ENCODE measurements around the gene C10orf71.

C10orf71 gene

DNA sequence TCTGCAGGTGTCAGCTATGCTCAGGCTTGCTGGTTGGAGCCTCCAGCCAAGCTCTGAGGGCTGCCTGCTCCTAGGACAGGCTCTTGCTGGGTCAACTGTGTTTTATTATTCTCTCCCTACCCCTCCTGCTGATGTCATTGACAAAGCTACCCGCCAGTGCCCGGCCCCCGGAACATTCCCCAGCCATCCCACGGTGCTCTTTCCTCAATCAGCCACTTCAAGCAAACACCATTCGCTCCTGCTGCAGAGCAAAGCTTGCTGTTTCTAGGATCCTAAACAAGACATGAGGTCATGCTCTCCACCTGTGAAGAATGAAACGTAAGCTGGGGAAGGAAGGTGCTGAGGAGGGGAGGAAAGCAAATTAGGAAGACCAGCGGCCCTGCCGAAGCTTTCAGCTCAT is 2.1 kb upstream of the C10orf71 start:
- DNase-seq, result no peak

DNA sequence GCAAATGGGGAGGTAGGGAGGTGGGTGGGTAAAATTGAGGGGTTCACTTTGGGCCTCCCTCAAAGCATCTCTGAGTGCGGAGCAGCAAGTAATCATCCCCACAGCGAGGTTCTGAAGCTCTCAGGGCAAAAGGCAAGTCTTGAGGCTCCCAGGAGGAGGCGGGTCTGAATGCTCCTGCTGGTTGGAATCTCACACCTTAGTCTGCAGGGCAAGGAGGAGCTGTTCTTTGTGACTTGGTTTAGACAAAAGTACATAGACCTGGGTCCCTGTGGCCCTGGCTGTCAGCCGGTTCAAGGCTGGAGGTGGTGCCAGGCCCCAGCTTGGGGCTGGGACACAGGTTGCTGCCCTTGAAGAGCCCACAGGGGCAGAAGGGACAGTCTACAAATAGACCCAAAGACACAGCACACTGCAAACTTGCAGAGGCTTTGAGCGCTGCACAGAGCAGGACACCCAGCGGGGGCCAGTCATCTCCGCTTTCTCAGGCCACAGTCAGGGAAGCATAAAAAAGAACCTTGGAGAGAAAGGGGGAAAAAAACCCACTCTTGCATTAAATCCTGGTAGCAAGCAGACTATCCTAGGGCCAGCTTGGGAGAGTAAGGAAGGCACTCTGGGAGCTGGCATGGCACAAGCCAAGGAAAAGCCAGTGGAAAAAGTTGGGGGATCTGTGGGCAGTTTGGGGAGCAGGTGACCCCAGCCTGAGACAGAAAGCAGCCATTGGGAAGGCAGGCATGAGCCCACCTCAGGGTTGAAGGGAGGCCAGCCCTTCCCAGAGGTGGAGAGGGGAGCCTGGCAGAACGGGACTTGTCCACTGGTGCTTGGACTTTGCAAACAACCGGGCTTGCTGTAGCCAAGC is 926 bp upstream of the C10orf71 start:
- DNase-seq, result no peak

DNA sequence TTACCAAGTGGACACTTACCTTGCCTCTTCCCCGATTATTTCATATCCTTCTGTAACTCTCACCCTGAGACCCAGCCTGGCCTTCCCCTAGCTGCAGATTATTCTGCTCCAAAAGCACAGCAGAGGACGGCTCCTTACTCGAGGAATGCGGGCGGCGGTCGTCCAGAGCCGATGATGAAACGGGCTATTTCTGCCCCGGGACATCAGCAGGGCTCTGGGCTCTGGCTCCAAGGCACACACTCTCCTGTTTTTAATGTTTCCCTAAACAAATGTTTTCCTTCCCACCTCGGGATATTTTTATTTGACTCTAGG is 343 bp upstream of the C10orf71 start:
- no peak for DNase-seq

DNA sequence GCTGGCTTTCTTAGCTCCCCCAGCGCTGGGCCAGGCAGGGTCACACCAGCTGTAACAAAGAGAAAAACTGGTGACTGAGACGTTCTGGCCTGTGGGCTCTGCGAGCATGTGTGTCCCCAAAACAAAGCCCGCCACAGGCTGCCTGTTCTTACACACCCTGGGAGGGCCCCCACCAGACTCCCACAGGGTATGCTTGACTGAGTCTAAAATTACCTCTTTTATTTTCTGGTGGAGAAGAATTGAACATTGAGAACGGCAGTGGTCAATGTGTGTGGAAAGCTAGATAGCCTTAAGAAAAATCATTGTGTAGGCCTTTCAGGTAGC is 808 bp downstream of the C10orf71 start:
- no peak for DNase-seq

DNA sequence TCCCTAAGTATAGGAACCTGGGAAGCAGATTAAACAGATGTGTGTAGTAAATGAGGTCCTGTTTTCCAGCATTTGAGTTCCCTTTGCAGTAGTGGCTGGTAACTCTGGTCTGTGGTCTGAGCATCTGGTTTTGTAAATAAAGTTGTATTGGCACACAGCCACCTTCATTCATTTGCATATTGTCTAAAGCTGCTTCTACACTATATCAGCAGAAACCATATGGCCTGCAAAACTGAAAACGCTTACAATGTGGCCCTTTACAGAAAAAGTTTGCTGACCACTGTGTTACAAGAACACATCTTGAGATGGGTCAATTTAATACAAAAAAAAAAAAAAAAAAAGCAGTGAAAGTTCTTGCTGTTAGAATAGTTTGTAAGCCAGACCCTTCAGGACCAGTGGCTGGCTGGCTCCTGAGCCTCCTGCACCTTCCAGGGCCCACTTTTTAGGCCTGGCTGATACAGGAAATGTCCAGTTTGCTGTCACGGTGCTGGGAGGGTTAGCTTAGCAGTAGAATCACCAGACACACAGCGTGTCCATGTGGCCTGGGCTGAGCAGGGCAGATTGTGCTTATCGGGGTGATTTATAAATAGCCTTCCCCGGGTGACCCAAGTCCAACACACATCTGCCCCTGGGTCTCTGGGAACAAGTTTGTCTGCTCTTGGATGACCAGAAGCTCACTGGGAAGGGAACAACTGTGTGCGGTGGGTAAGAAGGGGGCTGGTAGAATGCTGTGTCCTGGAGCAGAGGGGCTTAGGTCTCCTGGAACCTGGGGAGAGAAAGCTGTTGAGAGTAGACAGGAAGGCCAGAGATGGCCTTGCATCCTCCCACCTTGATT is 1.4 kb downstream of the C10orf71 start:
- no peak for DNase-seq

DNA sequence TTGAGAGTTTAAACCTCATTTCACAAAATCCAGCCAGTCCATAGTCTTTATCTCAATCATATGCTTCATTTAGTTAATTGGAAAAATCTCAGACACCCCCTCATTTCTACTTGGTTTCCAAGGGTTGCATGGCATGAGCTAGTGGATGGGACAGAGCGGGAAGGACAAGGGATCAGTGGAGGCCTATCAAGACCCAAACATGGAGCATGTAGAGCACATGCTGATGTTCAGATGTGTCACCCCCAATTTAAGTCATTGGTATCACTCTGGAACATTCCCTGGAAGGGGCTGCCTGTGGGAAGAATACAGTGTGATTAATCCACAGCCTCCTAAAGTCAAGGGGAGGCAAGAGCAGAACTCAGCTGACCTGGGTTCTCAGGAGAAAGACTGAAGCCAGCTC is 2.3 kb downstream of the C10orf71 start:
- DNase-seq, result no peak

DNA sequence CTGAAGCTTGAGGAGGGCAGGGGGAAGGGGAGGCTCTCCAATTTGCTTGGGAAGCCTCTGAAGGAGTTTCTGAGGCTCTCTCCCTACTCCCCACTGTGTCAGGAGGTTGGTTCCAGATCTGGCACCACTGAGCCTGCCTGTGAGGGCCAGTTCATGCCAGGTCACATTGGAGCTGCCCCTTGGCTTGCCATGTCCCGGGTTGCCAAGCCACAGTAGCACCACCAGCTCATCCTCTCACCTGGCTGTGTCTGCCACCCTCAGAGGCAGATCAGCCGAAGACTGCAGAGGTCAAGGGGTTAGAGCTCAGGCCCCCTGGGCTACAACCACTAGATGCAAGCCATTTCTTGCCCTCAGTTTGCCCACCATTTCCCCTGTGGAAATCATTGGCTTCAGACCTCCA is 3.1 kb downstream of the C10orf71 start:
- no peak for DNase-seq

DNA sequence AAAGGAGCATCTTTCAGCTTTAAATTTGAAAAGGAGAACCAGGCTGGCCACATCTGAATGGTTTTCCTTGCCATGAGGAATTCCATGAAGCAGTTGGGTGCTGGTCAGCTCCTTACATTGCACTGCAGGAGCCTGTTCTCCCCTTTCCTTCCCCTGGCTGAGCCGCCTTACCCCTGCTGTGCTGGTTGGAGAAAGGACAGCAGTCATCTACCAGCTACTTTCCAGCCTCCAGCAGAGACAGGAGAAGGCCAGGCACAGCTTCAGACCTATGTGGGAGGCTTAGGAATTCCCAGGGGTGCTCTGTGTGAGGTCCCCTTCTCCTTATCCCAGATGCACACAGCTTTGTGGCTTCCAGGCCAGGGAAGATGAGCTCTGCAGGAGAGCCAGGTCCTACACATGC is 4.7 kb downstream of the C10orf71 start:
- no peak for DNase-seq

DNA sequence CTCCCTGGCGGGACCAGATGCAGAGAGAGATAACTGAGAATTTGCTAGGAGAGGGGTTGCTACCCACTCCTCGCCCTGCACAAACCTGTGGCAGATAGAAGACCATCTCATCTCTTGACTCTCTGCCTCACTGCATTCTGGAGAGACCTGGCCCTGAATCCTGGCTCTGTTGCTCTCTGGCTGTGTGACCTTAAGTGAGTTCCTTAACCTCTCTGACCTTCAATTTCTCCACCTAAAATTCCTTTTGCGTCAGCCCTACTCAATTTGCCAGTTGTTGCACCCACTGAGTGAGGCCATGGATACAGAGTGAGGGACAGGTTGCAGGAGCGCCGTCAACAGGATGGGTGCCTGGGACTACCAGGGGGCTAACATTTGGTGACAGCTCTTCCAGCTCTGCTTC is 5.2 kb downstream of the C10orf71 start:
- no peak for DNase-seq

DNA sequence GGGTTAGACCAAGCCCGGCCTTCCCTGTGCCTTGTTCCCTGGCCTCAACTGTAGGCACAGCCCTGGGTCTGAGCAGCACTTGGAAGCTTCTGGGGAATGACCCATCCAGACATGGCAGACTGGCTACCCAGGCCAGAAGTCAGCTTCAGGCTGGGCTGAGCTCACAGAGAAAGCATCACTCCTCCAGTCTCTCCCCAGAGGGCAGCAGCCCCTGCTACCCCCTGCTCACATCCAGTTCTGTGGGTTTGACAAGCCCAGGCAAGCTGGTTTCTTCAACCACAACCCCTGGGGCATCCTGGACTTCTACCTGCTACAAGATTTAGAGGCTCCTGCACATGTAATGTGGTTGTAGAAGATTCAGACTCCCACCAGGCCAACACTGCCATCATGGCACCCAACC is 9.0 kb downstream of the C10orf71 start:
- no peak for DNase-seq

DNA sequence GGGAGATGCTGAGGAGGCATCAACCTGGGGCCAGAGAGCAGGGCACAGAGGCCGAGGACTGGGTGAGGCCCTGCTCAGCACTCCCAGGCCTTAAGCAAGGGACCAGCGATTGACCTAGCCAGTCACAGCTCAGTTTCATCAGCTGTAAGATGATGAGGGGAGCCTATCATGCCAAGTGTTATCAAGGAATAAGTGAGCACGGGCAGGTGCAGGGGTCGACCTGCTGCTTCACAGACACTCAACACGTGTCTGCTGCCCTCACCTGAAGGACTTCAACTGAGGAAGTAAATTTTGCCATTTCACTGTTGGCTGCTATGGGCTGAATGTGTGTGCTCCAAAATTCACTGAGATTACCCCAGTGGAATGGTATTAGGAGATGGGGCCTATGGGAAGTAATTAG is 9.9 kb downstream of the C10orf71 start:
- DNase-seq, result no peak

DNA sequence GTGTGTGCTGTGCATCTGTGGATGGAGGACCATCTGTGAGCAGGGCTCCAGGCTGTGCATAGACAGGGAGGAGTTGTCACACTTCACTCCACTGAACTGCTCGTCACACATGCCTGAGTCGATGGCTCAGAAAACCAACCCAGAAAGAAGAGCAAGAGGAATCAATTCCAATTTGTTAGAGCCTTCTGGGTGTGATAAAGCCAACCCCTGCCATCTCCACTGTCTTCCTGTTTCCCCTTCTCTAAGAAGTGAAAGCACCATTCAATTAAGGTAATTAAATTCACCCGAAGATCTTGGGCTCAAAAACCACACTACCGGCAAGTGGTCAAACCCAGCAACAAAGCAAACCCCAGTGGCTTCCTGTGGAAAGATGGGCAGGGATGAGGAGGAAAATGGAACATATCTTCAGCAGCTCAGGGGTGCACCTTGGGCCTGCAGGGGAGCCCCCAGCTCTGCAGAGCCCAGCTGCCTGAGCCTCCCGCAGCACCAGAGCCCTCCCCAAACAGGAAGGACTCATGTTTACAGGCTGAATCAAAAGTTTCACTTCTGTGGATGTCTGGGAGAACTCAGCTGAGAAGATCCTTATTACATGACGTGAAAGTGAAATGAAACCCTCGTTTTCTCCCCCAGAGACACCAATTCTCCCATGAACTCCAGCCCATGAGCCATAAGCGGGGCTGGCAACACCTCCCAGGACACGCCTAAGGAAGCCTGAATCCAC is 10.9 kb downstream of the C10orf71 start:
- no peak for DNase-seq

DNA sequence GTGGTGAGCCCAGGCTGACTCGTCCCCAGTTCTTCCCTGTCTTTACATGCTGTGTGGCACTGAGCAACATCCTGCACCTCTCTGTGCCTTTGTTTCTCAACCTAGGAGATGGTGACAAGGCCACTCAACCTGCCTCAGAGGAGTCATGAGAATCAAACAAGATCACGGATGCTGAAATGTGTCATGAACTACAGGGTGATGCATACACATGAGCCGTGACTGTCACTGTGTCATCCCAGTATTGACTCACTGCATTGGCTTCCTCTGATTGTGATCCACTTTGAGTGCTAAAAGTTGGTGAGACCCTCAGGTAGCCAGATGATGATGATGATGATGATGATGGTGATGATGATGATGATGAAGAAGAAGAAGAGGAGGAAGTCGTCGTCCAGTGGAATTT is 11.5 kb downstream of the C10orf71 start:
- no peak for DNase-seq

DNA sequence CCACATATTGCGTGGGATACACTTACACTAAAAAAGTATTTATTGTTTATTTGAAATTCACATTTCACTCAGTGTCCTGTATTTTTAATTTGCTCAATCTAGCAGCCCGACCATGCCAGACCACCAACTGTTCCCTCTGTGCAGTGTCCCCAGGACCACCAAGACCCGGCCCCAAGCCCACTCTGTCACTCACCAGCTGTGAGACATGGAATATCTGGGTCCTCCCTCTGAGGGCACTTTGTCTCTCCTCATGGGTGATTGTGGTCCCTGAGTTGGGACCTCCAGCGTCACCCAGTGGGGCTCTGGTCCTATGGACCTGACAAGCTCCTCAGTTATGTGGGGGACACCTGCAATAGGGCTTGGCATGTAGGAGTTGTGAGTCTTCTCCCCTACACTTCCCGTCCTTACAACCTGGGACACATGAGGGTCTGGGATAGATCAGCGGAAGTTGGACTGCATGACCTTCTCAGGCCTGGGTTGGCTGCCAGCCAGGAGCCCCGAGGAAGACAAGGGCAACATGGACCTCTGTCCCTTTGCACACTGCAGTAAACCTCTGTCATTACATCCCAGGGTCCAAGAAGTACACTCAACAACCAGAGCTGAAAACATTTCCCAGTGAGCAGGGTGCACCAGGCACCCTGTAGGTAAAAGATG is 12.1 kb downstream of the C10orf71 start:
- no peak for DNase-seq

DNA sequence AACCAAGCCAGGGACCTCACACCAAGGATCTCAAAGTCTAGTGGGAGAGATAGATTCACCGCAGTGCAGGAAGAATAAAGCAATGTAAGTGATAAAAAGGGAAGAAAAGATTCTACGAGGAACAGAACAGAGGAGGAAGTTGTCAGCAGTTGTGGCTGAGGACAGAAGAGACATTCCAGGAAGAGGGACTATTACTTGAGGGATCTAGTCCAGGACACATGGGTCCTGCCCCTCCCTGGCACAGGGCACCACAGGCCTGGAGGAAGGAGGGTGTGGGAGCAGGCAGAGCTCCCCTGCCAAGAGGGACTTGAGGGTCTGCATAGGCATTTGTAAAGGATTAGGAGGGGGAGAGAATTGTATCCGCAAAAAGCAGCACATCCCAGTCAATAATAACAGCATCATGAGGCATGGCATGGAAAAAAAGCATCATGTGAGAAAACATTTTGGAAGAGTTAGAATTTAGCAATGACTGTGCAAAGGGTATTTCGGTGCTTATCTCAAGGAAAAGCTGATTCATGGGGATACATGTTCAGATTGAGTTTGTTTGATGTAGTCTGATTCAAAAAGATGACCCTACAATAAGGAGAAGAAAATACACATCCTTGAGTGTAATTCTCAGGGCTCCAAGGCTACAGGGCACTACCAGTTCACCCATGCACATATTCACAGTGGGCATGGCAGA is 12.7 kb downstream of the C10orf71 start:
- no peak for DNase-seq

DNA sequence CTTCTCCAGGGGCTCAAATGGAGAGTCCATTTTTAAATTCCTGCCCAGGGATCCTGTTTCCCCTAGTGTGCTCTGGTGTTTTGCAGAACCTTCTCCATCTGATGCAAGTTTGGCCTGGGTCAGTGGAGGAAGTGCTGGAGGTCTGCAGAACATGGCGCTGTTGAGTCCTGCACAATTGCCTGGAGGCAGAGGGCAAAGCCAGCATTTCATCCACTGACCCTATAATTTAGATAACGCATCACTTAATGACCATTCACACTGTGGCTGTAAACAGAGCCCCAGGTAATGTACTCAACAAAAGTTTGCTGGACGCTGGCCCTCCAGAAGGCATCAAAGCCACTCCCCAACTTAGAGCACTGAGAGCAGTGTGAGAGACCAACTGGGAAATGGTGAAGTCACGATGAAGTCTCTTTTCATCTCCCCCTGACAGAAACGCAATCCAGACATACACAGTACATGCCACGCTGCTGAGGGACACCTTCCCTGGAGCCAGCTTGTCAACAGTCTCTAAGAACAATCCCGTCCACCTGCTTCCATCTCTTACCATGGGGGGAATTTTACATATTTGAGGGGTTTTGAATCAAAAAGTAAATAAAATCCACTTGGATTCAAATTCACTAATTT is 13.4 kb downstream of the C10orf71 start:
- DNase-seq, result no peak

DNA sequence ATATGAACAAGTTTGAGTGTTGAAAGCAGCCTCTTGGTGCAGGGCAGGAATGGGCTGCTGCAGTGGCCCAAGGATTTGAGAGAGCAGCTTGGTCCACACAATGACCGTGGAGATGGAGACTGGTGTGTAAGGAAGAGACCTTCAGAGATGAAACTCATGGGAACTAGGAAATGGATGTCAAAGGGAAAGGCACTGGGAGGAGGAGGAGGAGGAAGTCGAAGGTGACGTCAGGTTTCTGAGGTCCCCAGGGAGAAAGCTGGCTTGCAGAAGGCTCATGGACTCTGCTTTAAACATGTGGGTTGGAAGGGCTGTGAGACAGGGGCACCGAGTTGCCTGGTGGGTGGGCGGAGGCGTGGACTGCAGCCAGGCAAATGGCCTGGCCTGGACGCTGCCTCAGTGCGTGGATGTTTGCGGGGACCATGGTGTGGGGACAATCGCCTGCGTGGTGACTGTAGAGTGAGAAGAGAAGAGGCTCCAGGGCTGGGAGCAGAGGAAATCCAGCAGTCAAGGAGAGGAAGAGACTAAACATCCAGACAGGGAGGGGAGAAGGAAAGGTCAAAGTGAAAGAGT is 14.6 kb downstream of the C10orf71 start:
- no peak for DNase-seq

DNA sequence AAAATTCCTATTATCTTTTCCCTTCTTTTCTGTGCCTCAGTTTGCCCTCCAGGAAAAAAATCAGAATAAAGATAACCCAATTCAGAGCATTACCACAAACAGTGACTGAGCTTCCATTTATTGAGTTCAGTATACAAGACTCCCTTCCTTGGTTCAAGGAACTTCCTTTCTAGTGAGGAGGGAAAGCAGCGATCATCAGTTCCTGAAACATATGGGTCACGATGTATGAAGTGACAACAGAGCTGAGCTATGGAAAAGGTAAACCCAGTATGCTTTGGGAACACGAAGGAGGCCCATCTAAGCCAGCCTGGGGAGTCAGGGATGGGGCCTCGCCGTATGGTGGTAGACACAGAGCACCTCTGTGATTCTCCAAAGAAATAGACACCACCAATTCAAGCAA is 15.8 kb downstream of the C10orf71 start:
- DNase-seq, result no peak

DNA sequence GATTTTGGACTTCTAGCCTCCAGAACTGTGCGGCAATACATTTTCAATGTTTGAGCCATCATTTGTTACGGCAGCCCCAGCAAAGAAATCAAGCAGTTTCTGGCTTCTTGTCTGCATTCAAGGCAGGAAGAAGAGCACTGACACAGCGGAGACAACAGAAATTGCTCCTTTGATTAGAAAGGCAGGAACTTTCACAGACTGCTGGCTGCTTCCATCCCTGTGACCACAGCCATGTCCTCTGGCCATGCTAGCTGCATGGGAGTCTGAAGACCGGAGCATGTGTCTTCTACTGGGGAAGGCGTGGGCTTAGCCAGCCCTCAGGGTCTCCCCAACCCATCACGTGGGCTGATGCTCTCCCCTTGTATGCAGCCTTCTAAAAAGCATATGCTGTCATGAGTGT is 19.1 kb downstream of the C10orf71 start:
- no peak for DNase-seq

DNA sequence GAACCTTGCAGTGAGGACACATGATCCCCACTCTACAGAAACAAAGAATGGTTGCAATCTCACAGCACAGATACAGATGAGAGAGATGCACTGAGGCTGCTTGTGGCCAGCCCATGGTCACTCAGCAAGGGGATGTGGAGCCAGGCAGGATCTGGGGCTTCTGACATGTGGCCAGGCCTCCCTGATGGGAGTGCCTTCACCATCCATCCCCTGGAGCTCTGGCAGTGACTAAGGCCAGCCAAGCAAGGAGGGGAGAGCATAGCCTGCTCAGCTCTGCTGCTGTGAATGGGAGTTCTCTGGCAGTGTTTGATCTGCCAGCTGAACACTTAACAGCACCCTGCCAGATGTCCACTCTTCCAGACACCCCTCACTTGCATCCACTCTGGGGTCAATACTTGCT is 19.8 kb downstream of the C10orf71 start:
- DNase-seq, result no peak

DNA sequence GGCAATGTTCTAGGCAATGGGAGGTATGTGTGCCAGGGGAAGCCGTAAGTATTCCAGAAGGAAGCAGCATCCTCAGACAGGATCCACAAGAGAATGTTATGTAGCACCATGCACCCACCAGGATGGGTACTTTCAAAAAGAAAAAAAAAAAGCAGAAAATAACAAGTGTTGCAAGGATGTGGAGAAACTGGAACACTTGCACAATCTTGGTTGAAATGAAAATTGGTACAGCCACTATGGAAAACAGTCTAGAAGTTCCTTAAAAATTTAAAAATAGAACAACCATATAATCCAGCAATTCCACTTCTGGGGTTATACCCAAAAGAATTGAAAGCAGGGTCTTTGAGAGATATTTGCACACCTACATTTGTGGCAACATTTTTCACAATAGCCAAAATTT is 20.2 kb downstream of the C10orf71 start:
- DNase-seq, result no peak

DNA sequence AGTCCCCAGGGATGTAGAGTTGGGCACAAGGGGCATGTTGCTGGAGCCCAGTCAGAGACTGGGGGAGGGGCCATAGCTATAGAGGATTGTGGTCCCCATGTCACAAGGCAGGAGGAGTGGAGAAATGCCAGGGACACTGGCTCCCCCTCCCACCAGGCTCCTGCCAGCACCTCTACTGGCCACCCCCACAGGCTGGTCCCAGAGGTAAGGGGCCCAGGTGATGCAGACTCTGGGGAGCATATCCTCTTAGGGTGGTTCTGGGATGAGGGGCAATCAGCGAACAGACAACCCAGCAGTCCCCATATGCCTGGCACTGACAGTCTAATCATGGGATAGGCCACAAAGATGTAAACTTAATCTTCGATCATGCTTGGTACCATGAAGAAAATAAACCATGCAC is 21.2 kb downstream of the C10orf71 start:
- DNase-seq, result no peak
